Ishikawa (cell line): Measurements from ENCODE around the gene NMD3.

Experiments used
- CEBPB ChIP-seq: IDR thresholded peaks from 2 replicates; pipeline ENCODE4 v1.6.1; 2012
- CREB1 ChIP-seq: IDR thresholded peaks from 2 replicates; pipeline ENCODE4 v1.6.1; 2012; ENCODE audit warnings: low read depth
- EGR1 ChIP-seq: IDR thresholded peaks from 2 replicates; pipeline ENCODE4 v1.6.1; 2012
- EP300 ChIP-seq: IDR thresholded peaks from 2 replicates; pipeline ENCODE4 v1.6.1; 2012; ENCODE audit warnings: borderline replicate concordance
- FOXM1 ChIP-seq: IDR thresholded peaks from 2 replicates; pipeline ENCODE4 v1.6.1; 2012; ENCODE audit warnings: low read depth, borderline replicate concordance
- MAX ChIP-seq: IDR thresholded peaks from 2 replicates; pipeline ENCODE4 v1.6.1; 2012
- NFIC ChIP-seq: IDR thresholded peaks from 2 replicates; pipeline ENCODE4 v1.6.1; 2012
- RAD21 ChIP-seq: IDR thresholded peaks from 2 replicates; pipeline ENCODE4 v1.6.1; 2012; ENCODE audit warnings: low read depth
- REST ChIP-seq: IDR thresholded peaks from 2 replicates; pipeline ENCODE4 v1.6.1; 2012; ENCODE audit warnings: low read depth, mild to moderate bottlenecking
- TAF1 ChIP-seq: IDR thresholded peaks from 2 replicates; pipeline ENCODE4 v1.6.1; 2012; ENCODE audit warnings: low read depth, mild to moderate bottlenecking
- TCF12 ChIP-seq: IDR thresholded peaks from 2 replicates; pipeline ENCODE4 v1.6.1; 2012; ENCODE audit warnings: low read depth
- TEAD4 ChIP-seq: IDR thresholded peaks from 2 replicates; pipeline ENCODE4 v1.6.1; 2012
- USF1 ChIP-seq: IDR thresholded peaks from 2 replicates; pipeline ENCODE4 v1.6.1; 2012
- YY1 ChIP-seq: IDR thresholded peaks from 2 replicates; pipeline ENCODE4 v1.6.1; 2012; ENCODE audit warnings: low read depth
- ZBTB7A ChIP-seq: IDR thresholded peaks from 2 replicates; pipeline ENCODE4 v1.6.1; 2012; ENCODE audit warnings: low read depth

Gene NMD3

GRCh38 chr3:161284989-161285388, 63.9 kb downstream of the NMD3 start:
- TF ChIP-seq TEAD4 (no peak), TCF12 (no peak), NFIC (no peak), CEBPB (no peak), FOXM1 (no peak), CREB1 (no peak), TAF1 (no peak)

- TF ChIP-seq CEBPB (no peak), EP300 (no peak), MAX (no peak), TAF1 (no peak), REST (no peak), TCF12 (no peak), USF1 (no peak), EGR1 (no peak), YY1 (no peak), TEAD4 (no peak)
Measured at GRCh38 chr3:161289174-161289573, 68.1 kb downstream of the NMD3 start.

GRCh38 chr3:161291191-161291901, 70.2 kb downstream of the NMD3 start:
- TF ChIP-seq CEBPB (no peak), EP300 (peak; percentile 61; the same call in 1 of the 2 replicates), MAX (no peak), TCF12 (peak; percentile 86), NFIC (peak; percentile 90), YY1 (peak; percentile 60; the same call in 1 of the 2 replicates)

GRCh38 chr3:161293381-161293780, 72.3 kb downstream of the NMD3 start:
- TF ChIP-seq RAD21 (no peak), EGR1 (no peak), TAF1 (no peak), CREB1 (no peak), NFIC (no peak), FOXM1 (no peak), EP300 (no peak), ZBTB7A (no peak), MAX (no peak), TCF12 (no peak), YY1 (no peak), REST (no peak), CEBPB (no peak), USF1 (no peak), TEAD4 (no peak)

- TF ChIP-seq TAF1 (no peak), USF1 (no peak), NFIC (peak; percentile 78), EP300 (peak; percentile 24; the same call in 1 of the 2 replicates), ZBTB7A (no peak), EGR1 (no peak), TEAD4 (peak; percentile 61), CEBPB (no peak)
Measured at GRCh38 chr3:161295325-161295724, 74.2 kb downstream of the NMD3 start.
